ENCODE results near the gene AFM. TPM values are rescaled to one million over a fixed set of nuclear protein-coding genes. Genes with fewer than 3 reads are reported as not detected.

The AFM gene
- total and polyA plus RNA-seq, 2 of the 13 experiments (the other 11 are each of a cell fraction or from before 2014, with no cell fraction given): 0.13 to 1.8 TPM

DNA sequence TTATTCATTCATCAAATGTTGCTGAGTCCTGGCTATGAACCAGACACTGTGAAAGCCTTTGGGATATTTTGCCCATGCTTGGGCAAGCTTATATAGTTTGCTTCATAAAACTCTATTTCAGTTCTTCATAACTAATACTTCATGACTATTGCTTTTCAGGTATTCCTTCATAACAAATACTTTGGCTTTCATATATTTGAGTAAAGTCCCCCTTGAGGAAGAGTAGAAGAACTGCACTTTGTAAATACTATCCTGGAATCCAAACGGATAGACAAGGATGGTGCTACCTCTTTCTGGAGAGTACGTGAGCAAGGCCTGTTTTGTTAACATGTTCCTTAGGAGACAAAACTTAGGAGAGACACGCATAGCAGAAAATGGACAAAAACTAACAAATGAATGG, 47.2 kb upstream of the AFM start (continued):
- TF ChIP-seq, protein P1, sequence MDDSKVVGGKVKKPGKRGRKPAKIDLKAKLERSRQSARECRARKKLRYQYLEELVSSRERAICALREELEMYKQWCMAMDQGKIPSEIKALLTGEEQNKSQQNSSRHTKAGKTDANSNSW (CRISPR knock-in tag; IDR thresholded peaks at IDR 0.05; ENCODE audit: borderline replicate concordance): no peak
- TF ChIP-seq ZEB1 (IDR thresholded peaks at IDR 0.05; ENCODE audit: insufficient replicate concordance, low read depth) (no peak), ZBTB44 (CRISPR knock-in tag; IDR thresholded peaks at IDR 0.05) (no peak), ZNF232 (CRISPR knock-in tag; IDR thresholded peaks at IDR 0.05; ENCODE audit: borderline replicate concordance) (no peak), ZNF709 (CRISPR knock-in tag; IDR thresholded peaks at IDR 0.05) (no peak), ZNF530 (CRISPR knock-in tag; IDR thresholded peaks at IDR 0.05; ENCODE audit: low read depth) (no peak), ZUFSP (CRISPR knock-in tag; IDR thresholded peaks at IDR 0.05; ENCODE audit: borderline replicate concordance) (no peak), ELF3 (CRISPR knock-in tag; IDR thresholded peaks at IDR 0.05) (0 out of 2 replicates have a peak, but pooled peaks have one; percentile 37), KLF9 (CRISPR knock-in tag; IDR thresholded peaks at IDR 0.05; ENCODE audit: low read depth) (no peak), ZNF749 (CRISPR knock-in tag; IDR thresholded peaks at IDR 0.05; ENCODE audit: borderline replicate concordance) (no peak), ZNF446 (CRISPR knock-in tag; IDR thresholded peaks at IDR 0.05) (no peak), PRMT3 (CRISPR knock-in tag; IDR thresholded peaks at IDR 0.05; ENCODE audit: borderline replicate concordance, low read depth) (no peak), SMAD3 (CRISPR knock-in tag; IDR thresholded peaks at IDR 0.05) (peak; percentile 52; the same call in 1 of the 2 replicates), GATAD1 (CRISPR knock-in tag; IDR thresholded peaks at IDR 0.05) (no peak), ZNF354B (CRISPR knock-in tag; IDR thresholded peaks at IDR 0.05) (no peak), CTCF (CRISPR knock-in tag; IDR thresholded peaks at IDR 0.05) (peak; percentile 69), MIER3 (CRISPR knock-in tag; IDR thresholded peaks at IDR 0.05; ENCODE audit: borderline replicate concordance) (peak; percentile 31; the same call in 1 of the 2 replicates)
- TF ChIP-seq, protein P2, sequence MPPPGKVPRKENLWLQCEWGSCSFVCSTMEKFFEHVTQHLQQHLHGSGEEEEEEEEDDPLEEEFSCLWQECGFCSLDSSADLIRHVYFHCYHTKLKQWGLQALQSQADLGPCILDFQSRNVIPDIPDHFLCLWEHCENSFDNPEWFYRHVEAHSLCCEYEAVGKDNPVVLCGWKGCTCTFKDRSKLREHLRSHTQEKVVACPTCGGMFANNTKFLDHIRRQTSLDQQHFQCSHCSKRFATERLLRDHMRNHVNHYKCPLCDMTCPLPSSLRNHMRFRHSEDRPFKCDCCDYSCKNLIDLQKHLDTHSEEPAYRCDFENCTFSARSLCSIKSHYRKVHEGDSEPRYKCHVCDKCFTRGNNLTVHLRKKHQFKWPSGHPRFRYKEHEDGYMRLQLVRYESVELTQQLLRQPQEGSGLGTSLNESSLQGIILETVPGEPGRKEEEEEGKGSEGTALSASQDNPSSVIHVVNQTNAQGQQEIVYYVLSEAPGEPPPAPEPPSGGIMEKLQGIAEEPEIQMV (CRISPR knock-in tag; IDR thresholded peaks at IDR 0.05; ENCODE audit: low read depth): no peak
- TF ChIP-seq, protein P3, sequence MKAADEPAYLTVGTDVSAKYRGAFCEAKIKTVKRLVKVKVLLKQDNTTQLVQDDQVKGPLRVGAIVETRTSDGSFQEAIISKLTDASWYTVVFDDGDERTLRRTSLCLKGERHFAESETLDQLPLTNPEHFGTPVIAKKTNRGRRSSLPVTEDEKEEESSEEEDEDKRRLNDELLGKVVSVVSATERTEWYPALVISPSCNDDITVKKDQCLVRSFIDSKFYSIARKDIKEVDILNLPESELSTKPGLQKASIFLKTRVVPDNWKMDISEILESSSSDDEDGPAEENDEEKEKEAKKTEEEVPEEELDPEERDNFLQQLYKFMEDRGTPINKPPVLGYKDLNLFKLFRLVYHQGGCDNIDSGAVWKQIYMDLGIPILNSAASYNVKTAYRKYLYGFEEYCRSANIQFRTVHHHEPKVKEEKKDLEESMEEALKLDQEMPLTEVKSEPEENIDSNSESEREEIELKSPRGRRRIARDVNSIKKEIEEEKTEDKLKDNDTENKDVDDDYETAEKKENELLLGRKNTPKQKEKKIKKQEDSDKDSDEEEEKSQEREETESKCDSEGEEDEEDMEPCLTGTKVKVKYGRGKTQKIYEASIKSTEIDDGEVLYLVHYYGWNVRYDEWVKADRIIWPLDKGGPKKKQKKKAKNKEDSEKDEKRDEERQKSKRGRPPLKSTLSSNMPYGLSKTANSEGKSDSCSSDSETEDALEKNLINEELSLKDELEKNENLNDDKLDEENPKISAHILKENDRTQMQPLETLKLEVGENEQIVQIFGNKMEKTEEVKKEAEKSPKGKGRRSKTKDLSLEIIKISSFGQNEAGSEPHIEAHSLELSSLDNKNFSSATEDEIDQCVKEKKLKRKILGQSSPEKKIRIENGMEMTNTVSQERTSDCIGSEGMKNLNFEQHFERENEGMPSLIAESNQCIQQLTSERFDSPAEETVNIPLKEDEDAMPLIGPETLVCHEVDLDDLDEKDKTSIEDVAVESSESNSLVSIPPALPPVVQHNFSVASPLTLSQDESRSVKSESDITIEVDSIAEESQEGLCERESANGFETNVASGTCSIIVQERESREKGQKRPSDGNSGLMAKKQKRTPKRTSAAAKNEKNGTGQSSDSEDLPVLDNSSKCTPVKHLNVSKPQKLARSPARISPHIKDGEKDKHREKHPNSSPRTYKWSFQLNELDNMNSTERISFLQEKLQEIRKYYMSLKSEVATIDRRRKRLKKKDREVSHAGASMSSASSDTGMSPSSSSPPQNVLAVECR (CRISPR knock-in tag; IDR thresholded peaks at IDR 0.05; ENCODE audit: borderline replicate concordance): no peak
